B cell (primary cell): ENCODE results near the gene PISD. TPM values are rescaled to one million over a fixed set of nuclear protein-coding genes. Genes with fewer than 3 reads are reported as not detected.
"Not testable (repeated sequence)": the region's sequence is repeated elsewhere in the genome, so short reads cannot be mapped to it uniquely, and the experiment has no call there.

Experiments used
- ATAC-seq: fragments of 200-7000 bp; cut with Tn5 transposase; one replicate; pipeline ENCODE4 v1.10.0; 2021; ENCODE audit warnings: low read depth, mild to moderate bottlenecking, moderate number of reproducible peaks, moderate library complexity
- CTCF ChIA-PET: fragments of 350-600 bp; sonication (Branson Sonifier 250); formaldehyde crosslinking; loops from one replicate; lab custom pipeline; 2021; ENCODE audit warnings: antibody characterized with exemption, inconsistent platforms; lab: Charles Lee
- POLR2A ChIA-PET: fragments of 350-600 bp; sonication (Branson Sonifier 250); formaldehyde crosslinking; loops from one replicate; lab custom pipeline; 2021; ENCODE audit warnings: antibody characterized with exemption; lab: Charles Lee
- DNase-seq: peaks from one replicate; pipeline ENCODE4 v3.0.0; 2013
- H2AFZ ChIP-seq: 2 replicates; pipeline ENCODE4 v1.6.1; 2012; ENCODE audit warnings: mild to moderate bottlenecking, low read depth, low read length; ENCODE audit not compliant: insufficient read depth, poor library complexity, severe bottlenecking
- H3K27ac ChIP-seq, 2 donors: 1 replicate in 1 of 2; 2 replicates in 1 of 2; pipeline ENCODE4 v1.5.1; 2012 to 2013; ENCODE audit warnings: low read length in 2 of 2, mild to moderate bottlenecking in 2 of 2, moderate library complexity in 1 of 2
- H3K27me3 ChIP-seq, 4 experiments: fragments of 200-600 bp in 1 of 4; sonication (generic) in 1 of 4; replicated peaks in 1 of 4; 1 replicate in 2 of 4; 2 replicates in 2 of 4; pipeline versions ENCODE4 v1.6.1 to v1.7.0; 2013 to 2016; ENCODE audit warnings: low read length in 3 of 4, mild to moderate bottlenecking in 2 of 4, mixed read lengths in 1 of 4, moderate library complexity in 1 of 4; ENCODE audit not compliant: insufficient read depth in 4 of 4, control insufficient read depth in 3 of 4; ENCODE audit errors: control extremely low read depth in 1 of 4
- H3K36me3 ChIP-seq, 2 experiments: replicated peaks in 1 of 2; 1 replicate in 1 of 2; 2 replicates in 1 of 2; pipeline versions ENCODE4 v1.6.1 to v1.7.1; 2013; ENCODE audit warnings: low read length in 1 of 2; ENCODE audit not compliant: insufficient read depth in 2 of 2, control insufficient read depth in 1 of 2; ENCODE audit errors: control extremely low read depth in 1 of 2, extremely low read depth in 1 of 2
- H3K4me1 ChIP-seq, 2 donors: fragments of 200-600 bp in 1 of 2; sonication (generic) in 1 of 2; 1 replicate in 1 of 2; 2 replicates in 1 of 2; pipeline versions ENCODE4 v1.5.1 to v1.6.1; 2013 to 2017; ENCODE audit warnings: low read length in 2 of 2; ENCODE audit not compliant: control insufficient read depth in 2 of 2, insufficient read depth in 2 of 2
- H3K4me2 ChIP-seq: replicated peaks from 2 replicates; pipeline ENCODE3; 2012; ENCODE audit warnings: mild to moderate bottlenecking, low read depth, low read length; ENCODE audit not compliant: poor library complexity, severe bottlenecking
- H3K4me3 ChIP-seq, 5 experiments: fragments of 200-600 bp in 1 of 5; sonication (generic) in 1 of 5; 1 replicate in 3 of 5; 2 replicates in 2 of 5; pipeline versions ENCODE4 v1.5.1 to v1.7.0; 2011 to 2016; ENCODE audit warnings: low read length in 4 of 5, mild to moderate bottlenecking in 4 of 5, low read depth in 2 of 5, control low read depth in 1 of 5, moderate library complexity in 1 of 5; ENCODE audit not compliant: insufficient read depth in 1 of 5; ENCODE audit errors: control extremely low read depth in 1 of 5, extremely low read depth in 1 of 5
- H3K79me2 ChIP-seq: fragments of 200-600 bp; sonication (generic); one replicate; pipeline ENCODE4 v1.6.0; 2016; ENCODE audit warnings: low read length; ENCODE audit not compliant: control insufficient read depth, insufficient read depth
- H3K9ac ChIP-seq: fragments of 200-600 bp; sonication (generic); 2 replicates; pipeline ENCODE4 v1.6.1; 2017; ENCODE audit warnings: mild to moderate bottlenecking, low read length, moderate library complexity
- H3K9me3 ChIP-seq, 3 donors: one replicate each; pipeline versions ENCODE4 v1.6.1 to v1.7.1; 2013; ENCODE audit warnings: low read length in 2 of 3; ENCODE audit not compliant: control insufficient read depth in 2 of 3, insufficient read depth in 1 of 3; ENCODE audit errors: control extremely low read depth in 1 of 3
- H4K20me1 ChIP-seq: 2 replicates; pipeline ENCODE4 v1.6.0; 2012; ENCODE audit warnings: mild to moderate bottlenecking, low read length; ENCODE audit not compliant: insufficient read depth, control insufficient read depth, poor library complexity, severe bottlenecking
- H3K27ac Mint-ChIP-seq: one replicate; pipeline ENCODE4 v1.8.0; 2021; ENCODE audit warnings: mixed read lengths
- H3K27me3 Mint-ChIP-seq: one replicate; pipeline ENCODE4 v1.8.0; 2021; ENCODE audit warnings: mixed read lengths
- H3K4me1 Mint-ChIP-seq: one replicate; pipeline ENCODE4 v1.8.0; 2021; ENCODE audit warnings: mixed read lengths
- H3K4me3 Mint-ChIP-seq: one replicate; pipeline ENCODE4 v1.8.0; 2021; ENCODE audit warnings: mixed read lengths
- H3K9me3 Mint-ChIP-seq: one replicate; pipeline ENCODE4 v1.8.0; 2022; ENCODE audit warnings: mixed read lengths; ENCODE audit not compliant: insufficient read depth
- CTCF ChIP-seq: fragments of 200-600 bp; IDR thresholded peaks from one replicate; pipeline ENCODE4 v1.8.0; 2022; ENCODE audit warnings: antibody characterized with exemption, mild to moderate bottlenecking
- EZH2 ChIP-seq: IDR thresholded peaks from 2 replicates; pipeline ENCODE4 v1.6.1; 2012; ENCODE audit warnings: borderline replicate concordance, low read depth, mild to moderate bottlenecking, moderate library complexity, low read length; ENCODE audit not compliant: insufficient read depth, poor library complexity, severe bottlenecking
- WGBS: methylation state at CpG from one replicate; pipeline ENCODE4 v1.1.5; 2013; ENCODE audit warnings: missing lambda C conversion rate; ENCODE audit not compliant: insufficient coverage; 5-methylcytosine and 5-hydroxymethylcytosine counted together
- intact Hi-C: fragments of 100-400 bp; cut with micrococcal nuclease; formaldehyde crosslinking; loops from one replicate; pipeline ENCODE4 v1.10.0; 2022
- polyA plus RNA-seq: library from polyadenylated mRNA; depleted of rRNA; stranded (reverse); fragments of >200 nt; gene quantifications from 2 replicates; pipeline ENCODE4 v1.2.3, GENCODE V29; 2012
- total RNA-seq, 2 donors: library from RNA; stranded (reverse); fragments of 120-200 nt in 1 of 2; gene quantifications; 1 replicate in 1 of 2; 2 replicates in 1 of 2; pipeline versions ENCODE4 v1.2.3 to v1.2.4, GENCODE V29; 2013 to 2022

PISD gene
- total and polyA plus RNA-seq, 2 donors (not counting 1 experiment from before 2014, with no cell fraction given) = 35.6 to 52.5 TPM

DNA sequence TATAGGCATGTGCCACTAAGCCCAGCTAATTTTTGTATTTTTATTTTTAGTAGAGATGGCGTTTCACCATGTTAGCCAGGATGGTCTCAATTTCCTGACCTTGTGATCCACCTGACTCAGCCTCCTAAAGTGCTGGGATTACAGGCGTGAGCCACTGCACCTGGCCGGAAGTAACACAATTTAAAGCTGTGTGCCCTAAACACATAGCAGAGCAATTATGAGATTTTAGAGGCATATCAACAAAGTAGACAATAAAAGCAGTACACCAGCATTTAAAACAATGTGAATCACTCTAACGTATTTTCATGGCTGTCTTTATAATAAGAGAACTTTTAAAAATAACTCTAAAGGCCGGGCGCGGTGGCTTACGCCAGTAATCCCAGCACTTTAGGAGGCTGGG, 45.5 kb upstream of the PISD start:
- WGBS = 100% methylated on average over 1 of the region's 8 CpGs
- CTCF ChIA-PET = no interaction called here
- POLR2A ChIA-PET = no interaction called here

GRCh38 chr22:31695423-31695822, 33.4 kb upstream of the PISD start:
- Mint-ChIP-seq H3K27me3 (no peaks in the 10 kb centered on the region), H3K4me3 (no peak overlapping the region), H3K4me1 (no peaks in the 10 kb centered on the region), H3K9me3 (no peaks in the 10 kb centered on the region), H3K27ac (no peak overlapping the region)
- ChIA-PET CTCF (interaction anchor here (1.3 kb wide), 1 partner anchor 58 kb away, joined by 3 read pairs; no protein-coding TSS in a partner anchor), POLR2A (no interaction called here)
- Histone ChIP-seq H3K79me2 (no peaks in the 10 kb centered on the region), H3K9me3 (no peaks in the 10 kb centered on the region), H3K4me2 (no peak overlapping the region), H3K4me1 (no peaks in the 10 kb centered on the region), H2AFZ (no peak overlapping the region), H4K20me1 (no peaks in the 10 kb centered on the region), H3K9ac (no peak overlapping the region), H3K36me3 (peaks cover 26 to 67% of the 10 kb centered on the region in 2 experiments), H3K27ac (no peak overlapping the region), H3K27me3 (no peaks in the 10 kb centered on the region), H3K4me3 (no peak overlapping the region)
- intact Hi-C loops = no loop called here
- ATAC-seq (no peak), DNase-seq (no peak)
- TF ChIP-seq CTCF = no peak
- no peak for TF ChIP-seq EZH2
- whole genome bisulfite sequencing = 94% methylated on average over 4 of the region's 4 CpGs

More for the DNA sequence above, 45.5 kb upstream of the PISD start:
- no peak for ATAC-seq
- H3K4me1 ChIP-seq = no peaks in the 10 kb centered on the region
- H3K4me3 ChIP-seq = no peak overlapping the region
- Mint-ChIP-seq H3K4me1 (no peaks in the 10 kb centered on the region), H3K27ac (no peak overlapping the region), H3K9me3 (no peaks in the 10 kb centered on the region), H3K4me3 (no peak overlapping the region), H3K27me3 (no peaks in the 10 kb centered on the region)
- H3K79me2 ChIP-seq = peaks cover 29% of the 10 kb centered on the region
- peaks cover 13% of the 10 kb centered on the region for H4K20me1 ChIP-seq
- no peak overlapping the region for H3K9ac ChIP-seq
- H3K36me3 ChIP-seq = peaks cover 14 to 43% of the 10 kb centered on the region in 2 experiments
- DNase-seq = no peak
- intact Hi-C loops = no loop called here
- no peak overlapping the region for H3K27ac ChIP-seq
- no peaks in the 10 kb centered on the region for H3K27me3 ChIP-seq
- no peak for TF ChIP-seq EZH2
- no peak for TF ChIP-seq CTCF
- H3K9me3 ChIP-seq = no peaks in the 10 kb centered on the region
- no peak overlapping the region for H2AFZ ChIP-seq
- no peak overlapping the region for H3K4me2 ChIP-seq

DNA sequence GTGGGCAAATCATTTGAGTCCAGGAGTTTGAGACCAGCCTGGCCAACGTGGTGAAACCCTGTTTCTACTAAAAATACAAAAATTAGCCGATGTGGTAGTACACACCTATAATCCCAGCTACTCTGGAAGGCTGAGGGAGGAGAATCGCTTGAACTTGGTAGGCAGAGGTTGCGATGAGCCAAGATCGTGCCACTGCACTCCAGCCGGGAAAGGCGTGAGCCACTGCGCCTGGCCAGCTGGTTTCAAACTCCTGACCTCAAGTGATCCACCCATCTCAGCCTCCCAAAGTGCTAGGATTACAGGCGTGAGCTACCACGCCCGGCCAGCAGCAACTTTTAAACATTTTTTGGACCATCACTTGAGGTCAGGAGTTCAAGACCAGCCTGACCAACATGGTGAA, 32.0 kb upstream of the PISD start:
- H3K4me3 Mint-ChIP-seq, H2AFZ ChIP-seq, H3K4me3 ChIP-seq, H3K4me1 ChIP-seq, H3K9ac ChIP-seq, H3K9me3 Mint-ChIP-seq, H4K20me1 ChIP-seq, H3K27ac ChIP-seq, intact Hi-C loops, H3K4me1 Mint-ChIP-seq, H3K9me3 ChIP-seq, H3K79me2 ChIP-seq, DNase-seq, H3K27ac Mint-ChIP-seq, H3K27me3 Mint-ChIP-seq, H3K27me3 ChIP-seq, H3K4me2 ChIP-seq, POLR2A ChIA-PET, ATAC-seq: not testable (repeated sequence)
- H3K36me3 ChIP-seq = peaks cover 22 to 66% of the 10 kb centered on the region in 2 experiments
- 97% methylated on average over 5 of the region's 11 CpGs for WGBS
- CTCF ChIA-PET = interaction anchor here (0.6 to 1.4 kb wide), 2 partner anchors 11 to 102 kb away, joined by 3 read pairs; no protein-coding TSS in a partner anchor
